Stomach (tissue), 4 donors: Measurements from ENCODE around the gene RPS24.

ENCODE experiments used
- CTCF ChIP-seq, 7 experiments: fragments of 450-650 bp in 4 of 7; fragments of 200-600 bp in 3 of 7; sonication (generic) in 3 of 7; IDR thresholded peaks; one replicate each; pipeline ENCODE4 v1.5.1; 2016 to 2019; ENCODE audit warnings: antibody characterized with exemption in 7 of 7, control low read depth in 2 of 7, mild to moderate bottlenecking in 1 of 7
- EP300 ChIP-seq: sonication (generic); formaldehyde crosslinking; IDR thresholded peaks from one replicate; pipeline ENCODE4 v1.6.1; 2017; ENCODE audit warnings: antibody characterized with exemption
- POLR2AphosphoS5 ChIP-seq, 3 donors: sonication (generic); formaldehyde crosslinking; IDR thresholded peaks; one replicate each; pipeline ENCODE4 v1.6.1; 2016; ENCODE audit warnings: antibody characterized with exemption in 3 of 3

DNA sequence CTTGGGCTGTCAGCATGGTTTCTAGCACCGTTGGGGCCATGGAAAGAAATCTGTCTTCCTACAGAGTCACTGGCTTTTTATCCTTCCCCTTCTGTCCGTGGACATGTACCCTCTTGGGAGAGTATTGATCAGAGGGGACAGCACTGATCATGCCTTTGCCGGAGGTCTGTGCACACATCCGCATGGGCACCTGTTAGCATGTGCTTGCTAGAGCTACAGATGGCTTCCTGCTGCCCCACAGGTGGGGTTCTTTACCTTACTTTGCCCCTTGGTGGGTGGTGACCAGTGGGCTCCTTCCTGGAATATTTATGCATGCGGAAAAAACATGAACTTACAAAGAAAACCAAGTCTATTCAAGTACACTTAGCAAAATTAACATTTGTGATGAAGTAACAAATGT, 24.9 kb downstream of the RPS24 start:
- TF ChIP-seq CTCF (IDR thresholded peaks at IDR 0.05): no peak
- TF ChIP-seq POLR2AphosphoS5 (IDR thresholded peaks at IDR 0.05): no peak
- TF ChIP-seq EP300: no peak
